Natural killer cell (primary cell): ENCODE data around the gene HSD11B1. TPM values are rescaled to one million over a fixed set of nuclear protein-coding genes. Genes with fewer than 3 reads are reported as not detected.

Experiments used
- ATAC-seq, 3 donors: fragments of 150-1000 bp in 2 of 3; fragments of 200-7000 bp in 1 of 3; cut with Tn5 transposase; 1 replicate in 1 of 3; 2 replicates in 2 of 3; pipeline ENCODE4 v1.10.0; 2021; ENCODE audit warnings: mild to moderate bottlenecking in 2 of 3, moderate library complexity in 2 of 3
- DNase-seq, 2 donors: peaks; one replicate each; pipeline versions ENCODE4 v3.0.0 to v3.0.0-alpha.2; 2013 to 2021; ENCODE audit warnings: mixed read lengths in 1 of 2
- H3K27ac ChIP-seq: one replicate; pipeline ENCODE4 v1.5.1; 2013; ENCODE audit warnings: mild to moderate bottlenecking, low read length
- H3K27me3 ChIP-seq: one replicate; pipeline ENCODE4 v1.6.1; 2013; ENCODE audit warnings: low read length; ENCODE audit not compliant: control insufficient read depth, insufficient read depth
- H3K36me3 ChIP-seq: one replicate; pipeline ENCODE4 v1.6.1; 2013; ENCODE audit warnings: low read length; ENCODE audit not compliant: control insufficient read depth, insufficient read depth
- H3K4me1 ChIP-seq: one replicate; pipeline ENCODE4 v1.6.1; 2013; ENCODE audit warnings: low read length; ENCODE audit not compliant: control insufficient read depth, insufficient read depth
- H3K4me3 ChIP-seq: one replicate; pipeline ENCODE4 v1.5.1; 2013; ENCODE audit warnings: low read length
- H3K9me3 ChIP-seq: one replicate; pipeline ENCODE4 v1.6.1; 2013; ENCODE audit warnings: low read length; ENCODE audit not compliant: control insufficient read depth, insufficient read depth
- H3K27ac Mint-ChIP-seq, 2 donors: one replicate each; pipeline ENCODE4 v1.8.0; 2022; ENCODE audit warnings: mild to moderate bottlenecking in 2 of 2, mixed read lengths in 2 of 2, moderate library complexity in 1 of 2
- H3K27me3 Mint-ChIP-seq, 2 donors: one replicate each; pipeline ENCODE4 v1.8.0; 2022; ENCODE audit warnings: low read depth in 2 of 2, mixed read lengths in 2 of 2
- H3K36me3 Mint-ChIP-seq: one replicate; pipeline ENCODE4 v1.8.0; 2022; ENCODE audit warnings: mixed read lengths
- H3K4me1 Mint-ChIP-seq, 2 donors: one replicate each; pipeline ENCODE4 v1.8.0; 2022; ENCODE audit warnings: mixed read lengths in 2 of 2
- H3K4me3 Mint-ChIP-seq: one replicate; pipeline ENCODE4 v1.8.0; 2022; ENCODE audit warnings: mild to moderate bottlenecking, moderate library complexity, mixed read lengths
- H3K9me3 Mint-ChIP-seq, 2 donors: one replicate each; pipeline ENCODE4 v1.8.0; 2022; ENCODE audit warnings: mixed read lengths in 2 of 2
- CTCF ChIP-seq: fragments of 200-600 bp; IDR thresholded peaks from one replicate; pipeline ENCODE4 v1.8.0; 2022; ENCODE audit warnings: antibody characterized with exemption
- WGBS: methylation state at CpG from one replicate; pipeline ENCODE4 v1.1.7; 2013; ENCODE audit warnings: missing lambda C conversion rate; ENCODE audit not compliant: insufficient coverage; 5-methylcytosine and 5-hydroxymethylcytosine counted together
- intact Hi-C: fragments of 100-400 bp; cut with micrococcal nuclease; formaldehyde crosslinking; loops from one replicate; pipeline ENCODE4 v1.14.2; 2022
- total RNA-seq, 4 donors: library from RNA; stranded (reverse); fragments of 120-200 nt in 1 of 4; gene quantifications; one replicate each; pipeline versions ENCODE4 v1.2.3 to v1.2.4, GENCODE V29; 2013 to 2022

The HSD11B1 gene
- total RNA-seq, 3 donors from 2014 or later (not counting 1 experiment from before 2014, with no cell fraction given), result not detected

- no peak for DNase-seq
- H3K27me3 Mint-ChIP-seq, result no peaks in the 10 kb centered on the region
- no peaks in the 10 kb centered on the region for H3K4me1 Mint-ChIP-seq
- no peak for TF ChIP-seq CTCF
- no peak overlapping the region for H3K4me3 Mint-ChIP-seq
- 65% methylated on average over 3 of the region's 3 CpGs for whole genome bisulfite sequencing
- intact Hi-C loops, result no loop called here
- no peaks in the 10 kb centered on the region for H3K4me1 ChIP-seq
- H3K36me3 Mint-ChIP-seq, result no peaks in the 10 kb centered on the region
- H3K9me3 Mint-ChIP-seq, result no peaks in the 10 kb centered on the region
- no peaks in the 10 kb centered on the region for H3K36me3 ChIP-seq
- ATAC-seq, result no peak
- no peak overlapping the region for H3K27ac Mint-ChIP-seq
- H3K4me3 ChIP-seq, result no peak overlapping the region
- H3K9me3 ChIP-seq, result no peaks in the 10 kb centered on the region
- no peaks in the 10 kb centered on the region for H3K27me3 ChIP-seq
- no peak overlapping the region for H3K27ac ChIP-seq
Observed at GRCh38 chr1:209727785-209728184, 23.1 kb downstream of the HSD11B1 start.

GRCh38 chr1:209728466-209728865 is 23.8 kb downstream of the HSD11B1 start:
- TF ChIP-seq CTCF, result no peak
- intact Hi-C loops, result no loop called here
- Histone ChIP-seq H3K4me3 (no peak overlapping the region), H3K36me3 (no peaks in the 10 kb centered on the region), H3K27me3 (no peaks in the 10 kb centered on the region), H3K4me1 (no peaks in the 10 kb centered on the region), H3K27ac (no peak overlapping the region), H3K9me3 (no peaks in the 10 kb centered on the region)
- DNase-seq (no peak), ATAC-seq (no peak)
- no peaks in the 10 kb centered on the region for H3K27me3 Mint-ChIP-seq
- no peak overlapping the region for H3K27ac Mint-ChIP-seq
- H3K4me3 Mint-ChIP-seq, result no peak overlapping the region
- no peaks in the 10 kb centered on the region for H3K4me1 Mint-ChIP-seq
- 86% methylated on average over 1 of the region's 1 CpG for WGBS
- no peaks in the 10 kb centered on the region for H3K9me3 Mint-ChIP-seq
- H3K36me3 Mint-ChIP-seq, result no peaks in the 10 kb centered on the region

GRCh38 chr1:209729436-209729835 is 24.8 kb downstream of the HSD11B1 start:
- 88% methylated on average over 1 of the region's 1 CpG for WGBS
- Histone ChIP-seq H3K4me3 (no peak overlapping the region), H3K27ac (no peak overlapping the region), H3K4me1 (no peaks in the 10 kb centered on the region), H3K36me3 (no peaks in the 10 kb centered on the region), H3K9me3 (no peaks in the 10 kb centered on the region), H3K27me3 (no peaks in the 10 kb centered on the region)
- Mint-ChIP-seq H3K27ac (no peak overlapping the region), H3K4me3 (no peak overlapping the region), H3K4me1 (no peaks in the 10 kb centered on the region), H3K27me3 (no peaks in the 10 kb centered on the region), H3K36me3 (no peaks in the 10 kb centered on the region), H3K9me3 (no peaks in the 10 kb centered on the region)
- DNase-seq (no peak), ATAC-seq (no peak)
- TF ChIP-seq CTCF, result no peak
- intact Hi-C loops, result no loop called here

- H3K4me1 Mint-ChIP-seq, result no peaks in the 10 kb centered on the region
- no peak for DNase-seq
- no peaks in the 10 kb centered on the region for H3K27me3 ChIP-seq
- H3K27ac Mint-ChIP-seq, result no peak overlapping the region
- ATAC-seq, result no peak
- H3K4me3 Mint-ChIP-seq, result no peak overlapping the region
- H3K27ac ChIP-seq, result no peak overlapping the region
- H3K4me1 ChIP-seq, result no peaks in the 10 kb centered on the region
- no peaks in the 10 kb centered on the region for H3K36me3 ChIP-seq
- peaks cover 0 to 2% of the 10 kb centered on the region in 2 donors for H3K27me3 Mint-ChIP-seq
- TF ChIP-seq CTCF, result no peak
- WGBS, result 87% methylated on average over 1 of the region's 1 CpG
- H3K9me3 ChIP-seq, result no peaks in the 10 kb centered on the region
- intact Hi-C loops, result no loop called here
- H3K4me3 ChIP-seq, result no peak overlapping the region
- H3K9me3 Mint-ChIP-seq, result no peaks in the 10 kb centered on the region
- no peaks in the 10 kb centered on the region for H3K36me3 Mint-ChIP-seq
Observed at GRCh38 chr1:209732725-209733124, 28.1 kb downstream of the HSD11B1 start.
